HG03025 (cell line): ENCODE data around the gene BAIAP2.

Experiments
- ATAC-seq: cut with Tn5 transposase; IDR thresholded peaks from one replicate; pipeline ENCODE4 v1.9.1; 2021; ENCODE audit warnings: mild to moderate bottlenecking, moderate library complexity; ENCODE audit not compliant: unreplicated experiment, low FRiP score

The BAIAP2 gene

GRCh38 chr17:81034779-81035520 lies at the start of gene BAIAP2:
Gene BAIAP2, plus strand, starts transcription at chr17:81035151. Its CDS starts 104 bp downstream, at chr17:81035255.
- ATAC-seq: no peak

DNA sequence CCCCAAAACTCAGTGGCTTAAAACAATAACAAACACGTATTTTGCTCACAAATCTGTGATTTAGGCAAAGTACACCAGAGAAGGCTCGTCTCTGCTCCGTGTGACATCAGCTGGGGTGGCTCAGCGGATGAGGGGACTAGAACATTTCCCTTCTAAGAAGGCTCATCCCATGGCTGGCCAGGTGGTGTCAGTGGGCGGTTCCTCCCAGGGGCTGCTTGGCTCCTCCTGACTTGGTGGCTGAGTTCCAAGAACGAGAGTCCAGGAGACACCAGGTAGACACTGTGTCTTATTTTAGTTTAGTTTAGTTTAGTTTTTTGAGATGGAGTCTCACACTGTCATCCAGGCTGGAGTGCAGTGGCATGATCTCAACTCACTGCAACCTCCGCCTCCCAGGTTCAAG lies 48.9 kb upstream of the BAIAP2 start:
- no peak for ATAC-seq

DNA sequence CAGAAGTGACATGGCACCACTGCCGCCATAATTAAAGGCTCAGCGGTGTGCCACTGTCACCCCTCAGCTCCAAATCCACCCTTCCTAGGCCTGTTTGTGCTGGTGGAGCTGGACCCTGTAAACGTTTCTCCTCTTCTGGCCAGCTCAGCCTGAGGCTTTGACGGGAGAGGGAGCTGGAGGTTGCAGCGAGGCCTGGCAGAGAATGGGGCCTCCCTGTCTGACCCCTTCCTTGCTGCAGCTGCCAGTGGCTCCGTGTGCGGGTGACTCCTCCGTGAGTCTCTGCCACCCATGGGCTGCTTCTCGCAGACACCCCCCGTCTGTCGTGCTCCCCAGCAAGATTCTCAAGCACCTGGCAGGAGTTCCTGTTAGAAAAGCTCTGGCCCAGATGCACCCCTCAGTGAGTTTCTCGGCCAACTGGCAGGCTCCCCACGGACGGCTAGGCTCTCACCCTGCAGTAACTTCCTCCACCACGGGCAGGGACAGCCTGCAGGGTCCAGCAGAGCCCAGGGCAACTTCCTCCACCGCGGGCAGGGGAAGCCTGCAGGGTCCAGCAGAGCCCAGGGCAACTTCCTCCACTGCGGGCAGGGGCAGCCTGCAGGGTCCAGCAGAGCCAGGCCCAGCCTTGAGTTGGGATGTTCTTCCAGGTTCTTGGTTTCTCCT lies 48.0 kb upstream of the BAIAP2 start:
- ATAC-seq: no peak

GRCh38 chr17:80987941-80988461 lies 47.0 kb upstream of the BAIAP2 start:
- no peak for ATAC-seq

DNA sequence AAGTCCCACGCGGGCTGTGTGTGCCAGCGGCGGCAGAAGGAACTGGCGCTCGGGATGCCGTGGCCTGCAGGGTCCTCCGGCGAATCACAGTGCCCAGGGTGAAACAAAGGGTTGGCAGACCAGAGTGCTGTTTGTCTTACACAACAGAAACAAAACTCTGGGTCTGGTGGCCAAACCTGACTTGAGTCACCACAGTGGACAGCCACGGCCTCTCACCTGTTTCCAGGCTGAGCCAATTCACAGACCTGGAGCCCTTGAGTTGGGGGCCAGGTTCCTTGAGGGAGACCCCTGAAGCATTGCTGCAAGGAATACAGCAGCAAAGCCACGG lies 45.4 kb upstream of the BAIAP2 start:
- ATAC-seq: no peak

DNA sequence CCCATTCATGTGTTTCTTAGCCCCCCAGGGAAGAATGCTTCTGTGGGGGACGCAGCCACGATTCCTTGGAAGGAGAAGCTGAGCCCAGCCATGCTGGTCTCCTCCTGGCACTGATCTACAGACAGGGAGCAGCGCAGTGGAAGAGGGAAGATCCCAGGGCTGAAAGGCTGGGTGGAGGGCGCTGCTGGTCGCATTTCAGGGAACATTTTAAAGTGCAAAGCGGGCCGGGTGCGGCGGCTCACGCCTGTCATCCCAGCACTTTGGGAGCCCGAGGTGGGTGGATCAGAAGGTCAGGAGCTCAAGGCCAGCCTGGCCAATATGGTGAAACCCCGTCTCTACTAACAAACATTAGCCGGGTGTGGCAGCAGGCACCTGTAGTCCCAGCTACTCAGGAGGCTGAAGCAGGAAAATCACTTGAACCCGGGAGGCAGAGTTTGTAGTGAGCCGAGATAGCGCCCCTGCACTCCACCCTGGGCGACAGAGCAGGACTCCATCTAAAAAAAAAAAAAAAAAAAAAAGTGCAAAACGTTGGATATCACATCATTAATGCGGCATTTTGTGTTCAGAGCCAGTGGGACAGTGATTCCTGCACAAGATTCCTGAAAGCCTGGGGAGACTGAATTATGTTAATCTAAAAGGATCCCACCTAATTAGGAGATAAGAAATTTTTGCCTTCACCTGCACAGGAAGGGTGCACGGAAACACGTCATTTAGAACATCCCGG lies 43.9 kb upstream of the BAIAP2 start:
- no peak for ATAC-seq

- no peak for ATAC-seq
Measured at GRCh38 chr17:80991645-80992076, 43.3 kb upstream of the BAIAP2 start, which contains the start of gene CHMP6. Gene CHMP6, plus strand, starts transcription at chr17:80991841. Its CDS starts 78 bp downstream, at chr17:80991919.

- no peak for ATAC-seq
Measured at GRCh38 chr17:80992077-80992947, 42.6 kb upstream of the BAIAP2 start.

DNA sequence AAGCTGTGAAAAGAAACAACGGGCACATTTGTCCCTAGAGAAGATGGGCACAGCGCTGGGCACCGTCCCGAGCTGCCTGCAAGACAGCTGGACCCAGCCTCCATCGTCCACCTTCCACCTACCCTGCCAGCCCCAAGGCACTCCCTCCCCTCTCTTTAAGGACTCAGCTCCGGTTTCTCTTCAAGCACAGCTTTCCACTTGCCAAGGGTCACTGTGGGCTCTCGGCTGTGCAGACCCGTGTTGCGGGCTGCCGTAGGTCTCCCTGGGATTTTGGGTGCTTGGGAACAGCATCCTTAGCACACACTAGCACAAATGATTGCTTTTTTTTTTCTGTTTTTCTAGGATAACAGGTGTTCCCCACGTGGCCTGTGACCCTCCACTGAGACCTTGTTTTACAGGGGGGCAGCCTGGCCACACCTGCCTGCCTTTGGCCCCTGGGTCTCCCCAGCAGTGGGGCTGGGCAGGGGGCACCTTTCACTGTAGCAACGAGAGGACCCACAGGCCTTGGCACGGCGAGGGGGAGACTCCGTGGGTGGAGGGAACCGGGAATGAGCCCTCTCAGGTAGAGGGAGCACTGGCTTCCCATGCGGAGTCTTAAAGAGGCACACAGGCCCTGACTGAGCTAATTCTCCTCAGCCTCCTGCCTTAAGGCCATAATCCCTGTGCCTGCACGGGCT lies 41.9 kb upstream of the BAIAP2 start:
- ATAC-seq: no peak

DNA sequence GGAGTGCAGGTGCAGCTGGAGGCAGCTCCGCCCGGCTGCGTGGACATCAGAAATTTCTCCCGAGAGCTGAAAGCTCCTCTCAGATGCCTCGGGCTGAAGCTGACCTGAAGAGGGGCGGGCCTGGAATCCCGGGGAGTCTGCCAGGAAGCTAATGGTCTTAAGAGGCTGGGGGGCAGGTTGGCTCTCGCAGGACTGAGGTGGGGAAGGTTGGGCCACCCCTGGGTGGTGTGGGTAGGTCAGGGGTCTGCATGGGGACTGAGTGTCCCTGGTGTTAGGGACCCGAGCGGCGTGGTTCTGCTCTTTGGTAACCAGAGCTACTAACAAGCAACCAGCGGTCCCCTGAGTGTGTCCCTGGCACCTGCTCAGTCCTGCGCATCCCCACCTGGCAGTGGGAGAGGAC lies 39.8 kb upstream of the BAIAP2 start:
- no peak for ATAC-seq

DNA sequence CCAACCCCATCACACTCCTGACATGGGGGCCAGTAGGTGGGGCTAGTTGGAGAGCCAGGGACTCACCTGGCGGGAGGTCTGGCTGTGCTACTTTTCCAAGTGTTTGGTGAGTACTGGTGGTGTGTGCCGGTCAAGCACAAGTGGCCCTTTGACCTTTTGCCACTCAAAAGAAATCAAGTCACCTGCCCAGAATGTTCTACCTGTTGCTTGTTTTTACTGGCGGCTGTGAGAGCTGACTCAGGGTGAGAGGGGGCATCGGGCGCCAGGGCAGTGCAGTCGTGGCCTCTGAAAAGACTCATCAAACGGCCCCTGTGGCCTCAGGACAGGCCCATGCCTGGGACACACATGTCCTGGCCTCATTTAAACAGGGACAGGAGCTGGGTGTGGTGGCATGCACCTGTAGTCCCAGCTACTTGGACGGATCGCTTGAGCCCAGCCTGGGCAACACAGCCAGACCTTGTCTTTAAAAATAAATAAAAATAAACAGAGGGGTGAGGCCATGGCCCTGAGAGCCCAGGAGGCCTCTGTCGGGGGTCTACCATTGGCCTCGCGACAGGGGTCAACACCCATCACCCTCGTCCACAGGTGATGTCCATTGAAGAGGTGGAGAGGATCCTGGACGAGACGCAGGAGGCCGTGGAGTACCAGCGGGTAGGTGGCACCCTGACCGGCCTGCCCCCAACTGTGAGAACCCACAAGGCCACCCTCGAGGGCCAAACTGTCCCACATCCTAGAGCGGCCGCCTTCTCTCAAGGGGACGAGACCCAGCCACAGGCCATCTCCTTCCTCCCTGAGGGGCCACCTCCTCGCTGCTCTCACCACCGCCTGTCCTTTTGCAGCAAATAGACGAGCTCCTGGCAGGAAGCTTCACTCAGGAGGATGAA lies 38.3 kb upstream of the BAIAP2 start:
- no peak for ATAC-seq

DNA sequence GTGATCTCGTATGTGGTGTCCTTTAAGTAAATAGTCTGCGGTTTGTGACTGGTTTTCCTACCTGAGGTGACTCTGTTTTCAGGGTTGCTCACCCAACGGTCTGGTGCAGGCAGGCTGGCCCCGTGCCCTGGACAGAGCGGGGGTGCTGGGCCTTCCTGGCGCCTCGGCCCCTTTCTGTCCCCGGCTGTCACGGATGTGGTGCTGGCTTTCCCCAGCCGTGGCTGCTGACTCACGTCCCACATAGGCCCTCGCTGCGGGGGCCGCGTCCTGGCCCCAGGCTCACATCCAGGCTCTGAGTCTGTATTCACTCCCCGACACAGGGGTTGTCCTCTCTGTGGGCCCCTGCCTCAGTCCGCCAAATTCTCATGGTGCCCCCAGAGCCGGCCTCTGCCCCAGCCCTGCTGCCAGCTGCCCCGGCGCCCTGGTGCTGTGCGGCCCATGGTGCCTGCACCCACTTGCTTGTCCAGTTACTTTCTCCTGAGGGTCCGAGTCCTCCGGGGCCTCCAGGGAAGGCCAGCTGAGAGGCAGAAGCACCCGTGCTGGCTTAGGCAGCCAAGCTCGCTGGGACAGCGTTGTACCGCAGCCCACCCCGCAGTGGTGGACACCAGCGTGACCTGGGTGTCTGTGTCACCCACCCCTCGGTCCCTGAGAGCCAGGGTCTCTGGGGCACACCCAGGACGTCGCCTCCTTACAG lies 37.4 kb upstream of the BAIAP2 start:
- ATAC-seq: no peak

GRCh38 chr17:80998118-80998747 lies 36.7 kb upstream of the BAIAP2 start:
- ATAC-seq: no peak

DNA sequence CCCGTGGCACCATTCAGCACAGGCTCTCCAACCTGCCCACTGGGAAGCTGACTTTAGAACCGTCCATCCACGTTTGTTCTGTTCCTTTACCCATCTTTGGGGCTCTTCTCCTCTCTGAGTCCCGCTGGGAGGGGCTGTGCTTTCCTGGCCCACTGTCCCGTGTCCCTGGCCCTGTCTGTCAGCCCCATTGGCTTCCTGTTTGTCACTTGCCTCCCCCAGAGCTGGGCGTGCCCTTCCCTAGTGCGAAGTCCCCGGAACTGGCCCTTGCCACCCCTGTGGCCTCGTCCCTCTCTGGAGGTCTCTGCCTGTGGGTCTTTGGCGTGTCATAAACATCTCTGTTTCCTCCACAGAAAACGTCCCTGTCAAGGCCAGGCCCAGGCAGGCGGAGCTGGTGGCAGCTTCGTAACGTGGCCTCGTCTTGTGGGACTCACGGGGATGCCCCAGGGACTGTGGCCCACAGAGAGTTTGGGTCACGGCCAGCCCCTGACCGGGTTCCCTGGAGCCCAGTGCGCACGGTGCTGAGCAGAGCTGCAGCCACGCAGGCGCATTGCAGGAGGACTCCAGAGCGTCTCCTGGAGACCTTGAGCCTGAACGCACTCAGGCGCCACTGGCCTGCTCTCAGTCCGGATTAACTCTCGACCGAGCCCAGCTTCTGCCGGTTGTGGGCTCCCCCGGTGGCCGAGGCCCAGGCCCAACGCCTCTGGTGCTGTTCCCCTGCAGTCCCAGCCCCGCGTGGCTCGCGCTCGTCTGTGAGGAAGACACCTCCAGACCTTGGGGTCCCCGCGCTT lies 36.0 kb upstream of the BAIAP2 start:
- ATAC-seq: no peak

DNA sequence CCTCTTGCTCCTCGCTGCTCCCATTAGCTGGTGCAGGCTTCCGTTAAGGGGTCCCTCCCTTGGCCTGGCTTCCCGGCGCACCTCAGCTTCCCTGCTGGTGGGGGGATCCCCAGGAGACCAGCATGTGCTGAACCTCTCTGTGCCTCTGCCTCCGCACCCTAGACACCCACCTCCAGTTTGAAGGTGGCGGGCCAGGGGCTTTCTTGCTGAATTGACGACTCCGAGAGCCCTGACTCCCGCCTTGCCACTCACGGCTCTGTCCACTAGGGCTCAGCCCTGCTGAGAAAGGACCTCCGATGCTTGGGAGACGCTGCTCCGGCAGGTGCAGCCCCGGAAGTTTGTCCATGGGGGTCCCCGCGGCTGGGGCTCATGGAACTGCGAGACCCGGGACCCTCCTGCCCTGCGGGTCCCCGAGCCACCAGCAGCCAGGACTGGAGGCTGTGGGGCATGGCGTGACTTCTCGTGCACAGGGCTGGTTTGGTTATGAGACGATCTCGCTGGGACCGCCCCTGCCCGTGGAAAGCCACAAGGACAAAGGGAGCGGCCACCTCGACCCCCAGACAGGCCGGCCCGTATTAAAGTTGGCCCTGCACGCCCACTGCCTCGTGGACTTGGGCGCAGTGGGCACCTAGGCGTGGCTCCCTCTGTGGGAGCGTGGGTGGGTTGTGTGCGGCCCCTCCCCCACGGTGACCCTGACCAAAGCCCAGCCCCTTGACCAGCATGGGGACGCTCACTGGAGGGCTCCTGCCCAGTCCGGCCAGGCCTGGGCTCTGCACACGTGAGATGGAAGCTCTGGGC lies 35.2 kb upstream of the BAIAP2 start:
- ATAC-seq: no peak

- ATAC-seq: no peak
Measured at GRCh38 chr17:81000334-81000630, 34.7 kb upstream of the BAIAP2 start.
